Pancreas (tissue), 10 donors: ENCODE data around the gene TMEM176A. TPM values are rescaled to one million over a fixed set of nuclear protein-coding genes. Genes with fewer than 3 reads are reported as not detected.

Experiments used
- ATAC-seq, 4 donors: fragments of 200-7000 bp; cut with Tn5 transposase; one replicate each; pipeline versions ENCODE4 v1.8.0 to v1.9.1; 2020; ENCODE audit warnings: mild to moderate bottlenecking in 4 of 4, moderate library complexity in 4 of 4
- DNase-seq, 6 donors: peaks; one replicate each; pipeline ENCODE4 v3.0.0-alpha.2; 2020
- FAIRE-seq: peaks from 2 replicates; lab custom pipeline; 2012; peaks lifted over from hg19 to GRCh38; lab: Jason Lieb, UNC
- H3K27ac ChIP-seq, 4 donors: fragments of 200-600 bp; sonication (generic); 1 replicate in 3 of 4; 2 replicates in 1 of 4; pipeline versions ENCODE4 v1.5.0 to v1.8.0; 2020
- H3K27me3 ChIP-seq, 4 donors: fragments of 200-600 bp; one replicate each; pipeline ENCODE4 v1.8.0; 2021
- H3K36me3 ChIP-seq, 3 donors: fragments of 200-600 bp; sonication (generic) in 1 of 3; one replicate each; pipeline versions ENCODE4 v1.5.0 to v1.8.0; 2020 to 2021
- H3K4me1 ChIP-seq, 3 donors: fragments of 200-600 bp; one replicate each; pipeline ENCODE4 v1.8.0; 2021
- H3K4me3 ChIP-seq, 4 donors: fragments of 200-600 bp; sonication (generic) in 2 of 4; one replicate each; pipeline versions ENCODE4 v1.5.0 to v1.8.0; 2020 to 2021
- H3K9me3 ChIP-seq, 4 donors: fragments of 200-600 bp; one replicate each; pipeline ENCODE4 v1.8.0; 2021
- CTCF ChIP-seq, 4 donors: fragments of 200-600 bp; sonication (generic) in 3 of 4; IDR thresholded peaks; one replicate each; pipeline versions ENCODE4 v1.5.0 to v1.8.0; 2021; ENCODE audit warnings: antibody characterized with exemption in 4 of 4
- WGBS, 2 donors: extraction: QIAGEN DNeasy Blood & Tissue Kit; methylation state at CpG; one replicate each; pipeline ENCODE4 v1.1.7; 2013; 5-methylcytosine and 5-hydroxymethylcytosine counted together
- intact Hi-C, 3 donors: fragments of 100-400 bp; cut with DNase I; formaldehyde crosslinking; loops; one replicate each; pipeline versions ENCODE4 v1.11.1 to v1.14.2; 2022
- polyA plus RNA-seq, 2 donors: library from polyadenylated mRNA; stranded (reverse); fragments of 200-250 nt; gene quantifications; one replicate each; pipeline ENCODE4 v1.2.3, GENCODE V29; 2013
- total RNA-seq, 6 donors: library from RNA; stranded (reverse); fragmentation: NEBNext Ultra II Directional in 4 of 6; extraction: Animal tissue kit (Norgen Biotek cat#: 25700) in 4 of 6; gene quantifications; one replicate each; pipeline versions ENCODE4 v1.2.1 to v1.2.4, GENCODE V29; 2021 to 2023
- donor health status: healthy with polysubstance abuse.
- donor health status: DM: no; HTN: no; CAD: no; lungs with moderate emphysema.
- donor health status: DM: no; HTN: no; CAD: no.
- donor health status: control.
- donor health status: control.
- donor health status: Bipolar disorder and iron deficiency.
- donor health status: DM: yes; HTN: yes; CAD: no.
- donor health status: DM: no; HTN: no; CAD: no.
- donor health status: DM: no; HTN: no; CAD: no.
- donor health status: DM: yes; HTN: yes; CAD: no.

Gene TMEM176A
- total and polyA plus RNA-seq, 8 donors, result 13.8 to 66.9 (median 18.5) TPM

DNA sequence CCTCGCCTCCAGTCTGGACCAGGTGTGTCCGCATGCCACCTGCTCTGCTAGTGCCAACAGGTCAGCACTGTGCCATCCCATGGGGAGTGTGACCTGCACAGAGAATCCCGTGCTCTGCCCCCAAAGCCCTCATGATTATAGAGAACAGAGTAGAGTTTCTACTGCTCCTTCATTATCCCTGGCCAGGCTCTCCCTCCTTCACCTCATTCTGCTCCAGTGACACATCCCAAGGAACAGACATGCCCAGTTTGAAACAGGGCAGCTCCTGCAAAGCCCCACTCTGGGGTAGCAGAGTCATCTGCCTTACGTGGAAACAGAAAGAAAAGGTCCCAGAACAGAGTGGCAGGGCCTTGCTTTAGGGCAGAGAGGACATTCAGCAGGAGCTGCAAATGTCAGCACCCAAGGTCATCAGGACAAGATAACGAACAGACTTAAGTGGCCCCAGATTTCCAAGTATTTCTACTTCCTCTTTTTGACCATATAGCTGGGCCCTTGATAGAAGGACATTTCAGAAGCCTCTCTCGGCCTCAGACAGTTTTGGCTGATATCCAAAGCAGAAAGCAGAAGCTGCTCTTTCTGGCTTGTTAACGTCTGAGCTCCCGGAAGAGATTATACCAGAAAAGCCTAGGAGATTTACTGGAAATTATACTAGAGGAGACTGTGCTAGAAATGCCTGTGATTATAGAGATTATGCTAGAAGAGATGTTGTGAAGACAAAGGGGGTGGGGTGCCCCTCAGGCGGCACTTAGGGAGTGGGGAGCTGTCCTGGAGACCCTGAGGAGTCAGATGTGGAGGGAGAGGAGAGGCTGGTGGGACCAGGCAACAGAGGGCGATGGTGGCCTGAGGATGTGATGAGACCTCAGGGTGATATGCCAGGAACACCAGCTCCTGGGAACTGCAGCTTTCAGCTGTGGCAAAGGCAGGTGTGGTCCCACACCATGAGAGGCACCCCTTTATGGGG, 13.0 kb upstream of the TMEM176A start:
- intact Hi-C loops, result loop anchor here in 1 of 3 donors (5.0 kb wide), 1 partner anchor 90 kb away; no protein-coding TSS in a partner anchor
- no peaks in the 10 kb centered on the region for H3K9me3 ChIP-seq
- no peak for DNase-seq
- no peaks in the 10 kb centered on the region for H3K27me3 ChIP-seq
- 47 to 50% methylated on average over 10 of the region's 10 CpGs for WGBS, 2 donors
- FAIRE-seq, result no peak
- ATAC-seq, result peak in 3 of 4 donors; percentile 43 to 48 (median 45)
- no peak for TF ChIP-seq CTCF (IDR thresholded peaks at IDR 0.05)
- no peaks in the 10 kb centered on the region for H3K36me3 ChIP-seq
- H3K4me3 ChIP-seq, result no peak overlapping the region
- peak overlapping the region in 2 of 4 donors; percentile 28 to 60 for H3K27ac ChIP-seq
- peaks cover 0 to 12% (median 0%) of the 10 kb centered on the region in 3 donors for H3K4me1 ChIP-seq

GRCh38 chr7:150788474-150789269, 11.9 kb upstream of the TMEM176A start:
- H3K4me1 ChIP-seq, result peaks cover 0 to 11% (median 0%) of the 10 kb centered on the region in 3 donors
- DNase-seq, result no peak
- intact Hi-C loops, result loop anchor here in 1 of 3 donors (5.0 kb wide), 1 partner anchor 89 kb away; no protein-coding TSS in a partner anchor
- TF ChIP-seq CTCF (IDR thresholded peaks at IDR 0.05), result no peak
- no peaks in the 10 kb centered on the region for H3K36me3 ChIP-seq
- no peak for FAIRE-seq
- H3K9me3 ChIP-seq, result no peaks in the 10 kb centered on the region
- whole genome bisulfite sequencing, 2 donors, result 67 to 72% methylated on average over 9 of the region's 9 CpGs
- H3K27ac ChIP-seq, result peak overlapping the region in 2 of 4 donors; percentile 19 to 60
- H3K4me3 ChIP-seq, result no peak overlapping the region
- ATAC-seq, result peak in 2 of 4 donors; percentile 33 to 44
- H3K27me3 ChIP-seq, result no peaks in the 10 kb centered on the region

GRCh38 chr7:150790416-150791075, 10.0 kb upstream of the TMEM176A start:
- FAIRE-seq (no peak), ATAC-seq (no peak)
- H3K27ac ChIP-seq, result no peak overlapping the region

GRCh38 chr7:150791304-150791703, 9.3 kb upstream of the TMEM176A start:
- H3K4me1 ChIP-seq, result no peaks in the 10 kb centered on the region
- no peak for DNase-seq
- no peak for ATAC-seq
- no peaks in the 10 kb centered on the region for H3K27me3 ChIP-seq
- FAIRE-seq, result no peak
- H3K36me3 ChIP-seq, result no peaks in the 10 kb centered on the region
- intact Hi-C loops, result no loop called here
- no peak overlapping the region for H3K27ac ChIP-seq
- no peaks in the 10 kb centered on the region for H3K9me3 ChIP-seq
- no peak overlapping the region for H3K4me3 ChIP-seq
- WGBS, 2 donors, result 83 to 84% methylated on average over 5 of the region's 5 CpGs
- TF ChIP-seq CTCF (IDR thresholded peaks at IDR 0.05), result no peak

More at GRCh38 chr7:150790416-150791075, 10.0 kb upstream of the TMEM176A start:
- DNase-seq, result no peak
- TF ChIP-seq CTCF (IDR thresholded peaks at IDR 0.05), result no peak
- Histone ChIP-seq H3K36me3 (no peaks in the 10 kb centered on the region), H3K4me1 (no peaks in the 10 kb centered on the region), H3K27me3 (no peaks in the 10 kb centered on the region), H3K4me3 (no peak overlapping the region), H3K9me3 (no peaks in the 10 kb centered on the region)
- intact Hi-C loops, result no loop called here
- 80% methylated on average over 9 of the region's 9 CpGs for WGBS, 2 donors
